ENCODE measurements around the gene PRDM16. TPM values are rescaled to one million over a fixed set of nuclear protein-coding genes. Genes with fewer than 3 reads are reported as not detected.

The PRDM16 gene
- total RNA-seq, 4 donors from 2014 or later, result 0.08 to 0.19 (median 0.12) TPM

- WGBS, 2 donors, result no CpG with 5 or more reads among the region's 10 CpGs
- DNase-seq, result no peak
- no peaks in the 10 kb centered on the region for H3K9me3 ChIP-seq
- peaks cover 0 to 79% (median 0%) of the 10 kb centered on the region in 4 donors for H3K27me3 ChIP-seq
- H3K27ac ChIP-seq, result no peak overlapping the region
- peaks cover 0 to 8% (median 0%) of the 10 kb centered on the region in 3 donors for H3K4me1 ChIP-seq
- TF ChIP-seq CTCF (IDR thresholded peaks at IDR 0.05), result no peak
- no peak for TF ChIP-seq POLR2A (IDR thresholded peaks at IDR 0.05)
- H3K36me3 ChIP-seq, result no peaks in the 10 kb centered on the region
- intact Hi-C loops (cut with DNase I), result no loop called here
- H3K4me3 ChIP-seq, result no peak overlapping the region
Observed at GRCh38 chr1:3381901-3382300, 312.9 kb downstream of the PRDM16 start.

GRCh38 chr1:3382326-3383057, 313.5 kb downstream of the PRDM16 start:
- TF ChIP-seq POLR2A (IDR thresholded peaks at IDR 0.05) (no peak), CTCF (IDR thresholded peaks at IDR 0.05) (no peak)
- H3K9me3 ChIP-seq, result no peaks in the 10 kb centered on the region
- H3K36me3 ChIP-seq, result no peaks in the 10 kb centered on the region
- intact Hi-C loops (cut with DNase I), result no loop called here
- peaks cover 0 to 8% (median 0%) of the 10 kb centered on the region in 3 donors for H3K4me1 ChIP-seq
- H3K27ac ChIP-seq, result no peak overlapping the region
- no peak for DNase-seq
- 69 to 88% methylated on average over 6 to 8 of the region's 14 CpGs for WGBS, 2 donors
- no peak overlapping the region for H3K4me3 ChIP-seq
- peaks cover 0 to 80% (median 0%) of the 10 kb centered on the region in 4 donors for H3K27me3 ChIP-seq

- no peaks in the 10 kb centered on the region for H3K36me3 ChIP-seq
- no peak for DNase-seq
- TF ChIP-seq CTCF (IDR thresholded peaks at IDR 0.05) (no peak), POLR2A (IDR thresholded peaks at IDR 0.05) (no peak)
- H3K27ac ChIP-seq, result no peak overlapping the region
- intact Hi-C loops (cut with DNase I), result no loop called here
- no peak overlapping the region for H3K4me3 ChIP-seq
- H3K9me3 ChIP-seq, result no peaks in the 10 kb centered on the region
- peaks cover 0 to 83% (median 0%) of the 10 kb centered on the region in 4 donors for H3K27me3 ChIP-seq
- WGBS, 2 donors, result 50 to 75% methylated on average over 2 to 4 of the region's 5 CpGs
- peaks cover 0 to 8% (median 0%) of the 10 kb centered on the region in 3 donors for H3K4me1 ChIP-seq
Observed at GRCh38 chr1:3383679-3384078, 314.7 kb downstream of the PRDM16 start.

GRCh38 chr1:3384407-3384806, 315.4 kb downstream of the PRDM16 start:
- DNase-seq, result no peak
- WGBS, 2 donors, result 41 to 48% methylated on average over 7 to 9 of the region's 12 CpGs
- H3K9me3 ChIP-seq, result no peaks in the 10 kb centered on the region
- TF ChIP-seq POLR2A (IDR thresholded peaks at IDR 0.05) (no peak), CTCF (IDR thresholded peaks at IDR 0.05) (no peak)
- H3K27ac ChIP-seq, result no peak overlapping the region
- H3K4me3 ChIP-seq, result no peak overlapping the region
- intact Hi-C loops (cut with DNase I), result no loop called here
- H3K4me1 ChIP-seq, result peaks cover 0 to 8% (median 0%) of the 10 kb centered on the region in 3 donors
- no peaks in the 10 kb centered on the region for H3K36me3 ChIP-seq
- peaks cover 0 to 90% (median 0%) of the 10 kb centered on the region in 4 donors for H3K27me3 ChIP-seq

GRCh38 chr1:3386205-3387002, 317.4 kb downstream of the PRDM16 start:
- TF ChIP-seq CTCF (IDR thresholded peaks at IDR 0.05) (no peak), POLR2A (IDR thresholded peaks at IDR 0.05) (no peak)
- Histone ChIP-seq H3K9me3 (no peaks in the 10 kb centered on the region), H3K27ac (no peak overlapping the region), H3K27me3 (peaks cover 0 to 98% (median 4%) of the 10 kb centered on the region in 4 donors), H3K4me3 (no peak overlapping the region), H3K36me3 (no peaks in the 10 kb centered on the region), H3K4me1 (no peaks in the 10 kb centered on the region)
- 81 to 84% methylated on average over 23 of the region's 23 CpGs for WGBS, 2 donors
- DNase-seq, result no peak
- intact Hi-C loops (cut with DNase I), result no loop called here
